Measurements from ENCODE around the gene ISG15. TPM values are rescaled to one million over a fixed set of nuclear protein-coding genes. Genes with fewer than 3 reads are reported as not detected.
A peak's percentile ranks its signal among the peaks of the same experiment; 100 is the strongest.
"Not testable (repeated sequence)": the region's sequence is repeated elsewhere in the genome, so short reads cannot be mapped to it uniquely, and the experiment has no call there.

Gene ISG15
- total RNA-seq, 1 donor = 50.6 TPM

- Histone ChIP-seq H3K9me3 (ENCODE audit: low read depth, low read length) (no peaks in the 10 kb centered on the region), H3K4me1 (ENCODE audit: insufficient read depth, low read length) (peaks cover 39% of the 10 kb centered on the region), H3K27me3 (ENCODE audit: insufficient read depth, low read length) (peaks cover 41% of the 10 kb centered on the region), H3K4me3 (ENCODE audit: low read length) (no peak overlapping the region)
Measured at GRCh38 chr1:997993-998744, 15.1 kb upstream of the ISG15 start.

- Histone ChIP-seq H3K27me3 (ENCODE audit: insufficient read depth, low read length) (peaks cover 46% of the 10 kb centered on the region), H3K4me1 (ENCODE audit: insufficient read depth, low read length) (peaks cover 39% of the 10 kb centered on the region), H3K9me3 (ENCODE audit: low read depth, low read length) (no peaks in the 10 kb centered on the region), H3K4me3 (ENCODE audit: low read length) (no peak overlapping the region)
Measured at GRCh38 chr1:998745-998994, 14.6 kb upstream of the ISG15 start.

- Histone ChIP-seq H3K27me3 (ENCODE audit: insufficient read depth, low read length) (peaks cover 51% of the 10 kb centered on the region), H3K4me3 (ENCODE audit: low read length) (peak overlapping the region; percentile 13), H3K4me1 (ENCODE audit: insufficient read depth, low read length) (peaks cover 39% of the 10 kb centered on the region), H3K9me3 (ENCODE audit: low read depth, low read length) (no peaks in the 10 kb centered on the region)
Measured at GRCh38 chr1:998995-999724, 14.1 kb upstream of the ISG15 start.

DNA sequence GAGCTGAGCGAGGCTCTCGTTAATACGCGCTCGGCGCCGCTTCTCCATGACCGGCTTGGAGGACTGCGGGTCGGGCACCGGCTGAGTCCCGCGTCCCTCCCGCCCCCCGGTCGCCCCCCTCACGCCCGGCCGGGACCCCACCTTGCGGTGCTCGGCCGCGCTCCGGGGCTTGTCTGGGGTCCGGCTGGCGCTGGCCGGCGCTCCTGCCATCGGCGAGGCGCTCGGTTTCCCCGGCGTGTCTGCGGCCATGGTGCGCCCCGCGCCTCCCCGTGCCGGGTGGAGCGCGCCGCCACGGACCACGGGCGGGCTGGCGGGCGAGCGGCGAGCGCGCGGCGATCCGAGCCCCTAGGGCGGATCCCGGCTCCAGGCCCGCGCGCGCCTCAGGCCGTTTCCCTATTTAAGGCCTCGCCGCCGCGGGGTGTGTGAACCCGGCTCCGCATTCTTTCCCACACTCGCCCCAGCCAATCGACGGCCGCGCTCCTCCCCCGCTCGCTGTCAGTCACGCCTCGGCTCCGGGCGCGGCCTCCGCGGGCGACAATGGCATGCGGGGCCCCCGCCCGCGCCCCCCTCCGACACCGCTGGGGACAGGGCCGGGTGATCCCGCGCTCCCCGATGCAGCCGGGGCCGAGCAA is 13.5 kb upstream of the ISG15 start, which contains the start of gene HES4:
Gene HES4 (minus strand): TSS at position 373 of the 632 bp plus-strand sequence. CDS start 124 bp downstream, at position 249.
- H3K4me3 ChIP-seq (ENCODE audit: low read length) = peak within 1 kb of the TSS; percentile 13
- H3K27me3 ChIP-seq (ENCODE audit: insufficient read depth, low read length) = peaks cover 54% of the 10 kb centered on the region
- H3K4me1 ChIP-seq (ENCODE audit: insufficient read depth, low read length) = peaks cover 39% of the 10 kb centered on the region
- H3K9me3 ChIP-seq (ENCODE audit: low read depth, low read length) = no peaks in the 10 kb centered on the region

GRCh38 chr1:1000357-1001056 is 12.8 kb upstream of the ISG15 start:
- Histone ChIP-seq H3K4me1 (ENCODE audit: insufficient read depth, low read length) (peaks cover 44% of the 10 kb centered on the region), H3K27me3 (ENCODE audit: insufficient read depth, low read length) (peaks cover 59% of the 10 kb centered on the region), H3K9me3 (ENCODE audit: low read depth, low read length) (no peaks in the 10 kb centered on the region), H3K4me3 (ENCODE audit: low read length) (peak overlapping the region; percentile 13)

GRCh38 chr1:1001057-1001783 is 12.1 kb upstream of the ISG15 start:
- Histone ChIP-seq H3K27me3 (ENCODE audit: insufficient read depth, low read length) (peaks cover 59% of the 10 kb centered on the region), H3K9me3 (ENCODE audit: low read depth, low read length) (no peaks in the 10 kb centered on the region), H3K4me1 (ENCODE audit: insufficient read depth, low read length) (peaks cover 44% of the 10 kb centered on the region), H3K4me3 (ENCODE audit: low read length) (no peak overlapping the region)

GRCh38 chr1:1003618-1004419 is 9.5 kb upstream of the ISG15 start:
- Histone ChIP-seq H3K9me3 (ENCODE audit: low read depth, low read length) (no peaks in the 10 kb centered on the region), H3K4me1 (ENCODE audit: insufficient read depth, low read length) (peaks cover 38% of the 10 kb centered on the region), H3K4me3 (ENCODE audit: low read length) (no peak overlapping the region), H3K27me3 (ENCODE audit: insufficient read depth, low read length) (peaks cover 40% of the 10 kb centered on the region)

GRCh38 chr1:1004420-1004779 is 8.9 kb upstream of the ISG15 start:
- Histone ChIP-seq H3K9me3 (ENCODE audit: low read depth, low read length) (no peaks in the 10 kb centered on the region), H3K4me3 (ENCODE audit: low read length) (no peak overlapping the region), H3K27me3 (ENCODE audit: insufficient read depth, low read length) (peaks cover 39% of the 10 kb centered on the region), H3K4me1 (ENCODE audit: insufficient read depth, low read length) (peaks cover 32% of the 10 kb centered on the region)

GRCh38 chr1:1004780-1005697 is 8.3 kb upstream of the ISG15 start:
- no peaks in the 10 kb centered on the region for H3K9me3 ChIP-seq (ENCODE audit: low read depth, low read length)
- peaks cover 39% of the 10 kb centered on the region for H3K27me3 ChIP-seq (ENCODE audit: insufficient read depth, low read length)
- peaks cover 27% of the 10 kb centered on the region for H3K4me1 ChIP-seq (ENCODE audit: insufficient read depth, low read length)
- no peak overlapping the region for H3K4me3 ChIP-seq (ENCODE audit: low read length)

GRCh38 chr1:1005774-1006304 is 7.5 kb upstream of the ISG15 start:
- H3K4me1 ChIP-seq (ENCODE audit: insufficient read depth, low read length) = peaks cover 19% of the 10 kb centered on the region
- H3K27me3 ChIP-seq (ENCODE audit: insufficient read depth, low read length) = peaks cover 32% of the 10 kb centered on the region
- no peaks in the 10 kb centered on the region for H3K9me3 ChIP-seq (ENCODE audit: low read depth, low read length)
- H3K4me3 ChIP-seq (ENCODE audit: low read length) = no peak overlapping the region

- Histone ChIP-seq H3K4me3 (ENCODE audit: low read length) (no peak overlapping the region), H3K4me1 (ENCODE audit: insufficient read depth, low read length) (peaks cover 12% of the 10 kb centered on the region), H3K27me3 (ENCODE audit: insufficient read depth, low read length) (peaks cover 25% of the 10 kb centered on the region), H3K9me3 (ENCODE audit: low read depth, low read length) (no peaks in the 10 kb centered on the region)
Measured at GRCh38 chr1:1006305-1007159, 6.8 kb upstream of the ISG15 start.

- not testable (repeated sequence) for H3K9me3 ChIP-seq (ENCODE audit: low read depth, low read length); H3K4me3 ChIP-seq (ENCODE audit: low read length); H3K27me3 ChIP-seq (ENCODE audit: insufficient read depth, low read length)
- H3K4me1 ChIP-seq (ENCODE audit: insufficient read depth, low read length) = peaks cover 25% of the 10 kb centered on the region
Measured at GRCh38 chr1:1010131-1010530, 3.2 kb upstream of the ISG15 start.

Measured in mononuclear cell (primary cell).